ENCODE measurements around the gene METTL13.

METTL13 gene

GRCh38 chr1:171781176-171781875, at the start of gene METTL13:
Gene METTL13 (plus strand): TSS chr1:171781660. CDS start chr1:171781968, 308 bp downstream.
- peak; percentile 100 for DNase-seq

- no peak for DNase-seq
Measured at GRCh38 chr1:171736196-171736595, 45.3 kb upstream of the METTL13 start.

- DNase-seq = peak; percentile 66
Measured at GRCh38 chr1:171738911-171739310, 42.5 kb upstream of the METTL13 start.

- peak; percentile 58 for DNase-seq
Measured at GRCh38 chr1:171739656-171740055, 41.8 kb upstream of the METTL13 start.

GRCh38 chr1:171740356-171740863, 41.0 kb upstream of the METTL13 start:
- peak; percentile 16 for DNase-seq

GRCh38 chr1:171740987-171741871, 40.2 kb upstream of the METTL13 start:
- DNase-seq = peak; percentile 28

GRCh38 chr1:171741872-171742576, 39.4 kb upstream of the METTL13 start, which contains the start of gene VAMP4:
Gene VAMP4 (minus strand): TSS chr1:171742065. CDS start chr1:171738414, 3,651 bp downstream.
- DNase-seq = peak; percentile 78

- peak; percentile 52 for DNase-seq
Measured at GRCh38 chr1:171742577-171742922, 38.9 kb upstream of the METTL13 start.

GRCh38 chr1:171743081-171743870, 38.2 kb upstream of the METTL13 start:
- DNase-seq = peak; percentile 87

GRCh38 chr1:171744986-171745385, 36.5 kb upstream of the METTL13 start:
- DNase-seq = no peak

GRCh38 chr1:171748651-171749050, 32.8 kb upstream of the METTL13 start:
- DNase-seq = no peak

- DNase-seq = no peak
Measured at GRCh38 chr1:171751221-171751620, 30.2 kb upstream of the METTL13 start.

- DNase-seq = no peak
Measured at GRCh38 chr1:171753182-171753581, 28.3 kb upstream of the METTL13 start.

GRCh38 chr1:171753685-171754352, 27.6 kb upstream of the METTL13 start:
- no peak for DNase-seq

GRCh38 chr1:171754353-171754705, 27.1 kb upstream of the METTL13 start:
- peak; percentile 71 for DNase-seq

GRCh38 chr1:171754971-171755370, 26.5 kb upstream of the METTL13 start:
- no peak for DNase-seq

GRCh38 chr1:171756856-171757255, 24.6 kb upstream of the METTL13 start:
- no peak for DNase-seq

- no peak for DNase-seq
Measured at GRCh38 chr1:171758011-171758410, 23.4 kb upstream of the METTL13 start.

GRCh38 chr1:171762143-171762563, 19.3 kb upstream of the METTL13 start:
- DNase-seq = no peak

- no peak for DNase-seq
Measured at GRCh38 chr1:171763764-171764163, 17.7 kb upstream of the METTL13 start.

GRCh38 chr1:171769171-171769570, 12.3 kb upstream of the METTL13 start:
- no peak for DNase-seq

- DNase-seq = no peak
Measured at GRCh38 chr1:171769754-171770153, 11.7 kb upstream of the METTL13 start.

Data from HCEC 1CT (cell line).